Embryonic facial prominence (tissue), 1 donor: ENCODE measurements around the gene PSMB5.

ENCODE experiments used
- DNase-seq: peaks from one replicate; pipeline ENCODE4 v3.0.0-alpha.2; 2016; ENCODE audit errors: extremely low spot score

The PSMB5 gene

GRCh38 chr14:23034498-23035302, at the start of gene PSMB5:
Gene PSMB5, minus strand, starts transcription at chr14:23034900. Its CDS starts 19 bp downstream, at chr14:23034881.
- peak; percentile 92 for DNase-seq

- DNase-seq: no peak
These were observed 45.8 kb upstream of the PSMB5 start for GRCh38 chr14:23080474-23080873.

DNA sequence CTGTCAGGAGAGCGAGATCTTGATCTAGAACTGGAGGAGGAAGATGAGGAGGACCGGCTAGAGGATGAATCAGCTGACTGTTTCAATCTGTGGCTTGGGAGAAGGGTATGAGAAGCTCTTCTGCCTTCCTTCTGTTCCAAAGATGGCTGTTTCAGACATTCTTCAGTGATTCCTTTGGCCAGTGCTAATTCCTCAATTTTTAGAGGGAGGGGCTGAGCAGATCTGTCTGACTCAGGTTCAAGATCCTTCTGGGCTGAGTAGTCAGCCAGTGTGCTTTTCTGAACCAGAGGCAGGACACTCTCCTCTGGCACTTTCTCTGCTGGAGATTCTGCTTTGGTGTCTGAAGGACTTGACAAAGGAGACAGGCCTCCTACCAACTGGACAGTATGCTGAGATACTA, 45.0 kb upstream of the PSMB5 start:
- no peak for DNase-seq

DNA sequence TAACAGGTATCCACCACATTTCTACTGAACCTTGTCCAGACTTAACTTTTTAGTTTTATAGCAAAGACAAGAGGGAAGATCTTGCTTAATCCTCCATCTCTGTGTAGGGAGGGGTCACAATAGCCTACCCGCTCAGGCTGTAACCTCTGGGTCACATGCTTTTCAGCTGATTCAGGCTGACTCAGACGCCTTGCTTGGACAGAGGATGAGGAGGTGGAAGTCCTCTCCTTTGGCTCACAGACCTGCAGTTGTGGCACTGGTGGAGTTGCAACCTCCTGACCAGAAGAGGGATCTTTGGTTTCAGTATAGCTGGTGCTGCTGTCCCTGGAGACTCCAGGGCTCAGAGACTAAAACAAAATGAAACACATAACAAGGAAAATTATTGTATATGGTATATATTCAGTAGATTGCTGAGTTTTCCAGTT, 44.0 kb upstream of the PSMB5 start:
- no peak for DNase-seq

- DNase-seq: no peak
These were observed 43.3 kb upstream of the PSMB5 start for GRCh38 chr14:23077962-23078361.

GRCh38 chr14:23076785-23077408, 42.2 kb upstream of the PSMB5 start:
- DNase-seq: no peak

GRCh38 chr14:23074906-23075305, 40.2 kb upstream of the PSMB5 start:
- DNase-seq: no peak

DNA sequence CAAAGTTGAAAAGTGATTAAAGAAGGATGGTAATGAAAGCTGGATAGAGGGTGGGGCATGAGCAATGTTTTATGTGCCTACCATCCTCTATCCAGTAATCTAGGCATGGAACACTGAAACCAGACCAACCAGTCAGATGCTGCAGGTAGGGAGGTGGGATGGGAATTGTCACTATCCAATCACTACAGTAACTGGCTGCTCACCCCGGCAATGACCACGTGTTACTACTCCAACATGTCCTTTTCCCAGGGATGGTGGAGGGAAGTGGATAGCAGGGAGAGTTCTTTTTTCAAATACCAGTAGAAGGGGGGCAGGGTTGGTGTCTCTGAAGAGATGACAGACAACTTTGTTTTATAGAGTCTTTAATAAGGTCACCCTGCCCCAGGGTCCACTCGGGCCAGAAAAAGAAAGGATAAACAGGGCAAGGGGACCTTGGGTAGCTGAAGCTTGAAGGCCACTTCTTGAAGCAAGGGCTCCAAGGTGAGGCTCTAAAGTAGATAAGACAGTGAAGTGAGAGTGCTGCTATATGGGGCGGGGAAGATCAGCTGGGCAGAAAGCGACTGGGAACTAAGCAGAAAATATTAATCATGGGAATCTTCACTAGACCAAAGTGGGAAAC, 37.3 kb upstream of the PSMB5 start:
- no peak for DNase-seq

GRCh38 chr14:23071244-23071920, 36.7 kb upstream of the PSMB5 start:
- peak; percentile 75 for DNase-seq

DNA sequence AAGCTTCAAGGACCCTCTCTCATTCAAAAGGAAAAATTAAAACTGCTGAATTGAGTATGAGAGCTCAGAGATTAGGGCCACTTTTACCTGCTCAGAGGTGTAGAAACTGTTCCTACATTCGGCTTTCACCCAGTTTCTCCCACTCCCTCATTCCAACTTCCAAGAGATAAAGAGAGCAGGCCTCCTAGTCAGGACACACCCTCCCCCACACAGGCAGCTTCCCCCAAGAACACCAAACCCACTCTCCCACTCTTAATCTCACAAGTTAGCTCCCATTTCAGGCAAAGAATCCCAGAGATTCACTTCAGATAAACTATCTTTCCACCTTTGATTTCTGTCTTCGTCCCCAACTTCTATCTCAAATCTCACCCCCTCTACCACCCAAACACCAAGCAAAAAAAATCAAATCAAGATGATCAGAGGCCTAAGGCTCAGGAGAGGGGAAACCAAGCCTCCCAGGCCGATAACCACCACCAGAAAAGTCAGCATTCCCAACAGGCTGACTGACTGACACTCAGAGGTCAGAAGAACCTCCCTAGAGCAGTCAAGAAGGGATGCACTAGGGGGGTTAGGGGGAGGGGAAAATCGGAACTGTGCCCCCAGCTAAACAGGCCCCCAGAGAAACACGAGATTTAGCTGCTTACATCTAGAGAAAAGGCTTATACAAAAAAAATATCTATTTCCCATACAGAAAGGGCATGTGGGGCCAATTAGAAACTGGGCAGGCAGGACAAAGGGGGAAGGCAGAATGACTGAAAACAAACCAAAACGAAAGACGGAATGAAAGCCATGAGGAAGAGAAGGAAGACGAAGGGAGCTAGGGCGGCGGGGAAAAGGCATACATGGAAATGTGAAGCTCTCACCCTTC, 35.8 kb upstream of the PSMB5 start:
- no peak for DNase-seq

- DNase-seq: no peak
These were observed 34.7 kb upstream of the PSMB5 start for GRCh38 chr14:23069413-23069806.

GRCh38 chr14:23068789-23069412, 34.2 kb upstream of the PSMB5 start:
- DNase-seq: peak; percentile 75

- DNase-seq: no peak
These were observed 33.4 kb upstream of the PSMB5 start for GRCh38 chr14:23067847-23068788.

DNA sequence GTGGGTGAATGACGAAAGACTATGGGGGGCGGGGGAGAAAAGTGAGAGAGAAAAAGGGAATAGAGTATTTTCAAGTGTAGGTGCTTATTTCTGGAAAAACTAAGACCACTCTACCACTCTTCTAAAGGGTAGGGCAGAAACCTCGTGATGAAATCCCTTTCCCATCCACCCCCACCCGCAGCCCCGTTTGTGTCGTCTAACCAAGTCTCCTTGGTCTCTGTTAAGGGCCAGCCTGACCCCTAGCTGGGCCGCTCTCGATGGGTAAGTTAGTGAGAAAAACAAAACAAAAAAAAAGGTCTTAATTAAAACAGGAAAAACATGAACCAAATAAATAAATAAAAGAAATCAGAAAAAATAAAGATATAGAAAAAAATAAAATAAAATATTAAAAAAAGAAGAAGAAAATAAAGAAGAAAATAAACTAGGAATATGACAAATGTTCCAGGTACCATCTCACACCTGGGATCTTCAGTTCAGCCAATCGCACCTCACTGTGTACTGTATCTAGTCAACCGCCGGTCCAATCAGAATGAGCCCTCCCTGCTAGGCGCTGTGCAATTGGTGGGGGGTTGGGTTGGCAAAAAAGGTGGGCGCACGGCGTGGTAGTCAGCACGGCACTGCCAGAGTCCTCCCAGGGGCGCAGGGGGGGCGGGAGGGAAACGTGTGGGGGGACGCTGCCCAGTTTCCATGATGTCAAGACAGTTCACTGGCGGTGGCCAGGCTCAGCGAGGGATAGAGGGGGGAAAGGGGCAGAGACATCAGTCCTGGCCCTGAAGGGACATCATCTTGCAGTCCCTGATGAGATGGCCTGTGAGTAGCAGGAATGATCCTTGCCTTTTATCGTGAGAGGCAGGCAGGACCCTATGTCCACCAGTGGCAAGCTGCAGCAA, 32.4 kb upstream of the PSMB5 start:
- no peak for DNase-seq

DNA sequence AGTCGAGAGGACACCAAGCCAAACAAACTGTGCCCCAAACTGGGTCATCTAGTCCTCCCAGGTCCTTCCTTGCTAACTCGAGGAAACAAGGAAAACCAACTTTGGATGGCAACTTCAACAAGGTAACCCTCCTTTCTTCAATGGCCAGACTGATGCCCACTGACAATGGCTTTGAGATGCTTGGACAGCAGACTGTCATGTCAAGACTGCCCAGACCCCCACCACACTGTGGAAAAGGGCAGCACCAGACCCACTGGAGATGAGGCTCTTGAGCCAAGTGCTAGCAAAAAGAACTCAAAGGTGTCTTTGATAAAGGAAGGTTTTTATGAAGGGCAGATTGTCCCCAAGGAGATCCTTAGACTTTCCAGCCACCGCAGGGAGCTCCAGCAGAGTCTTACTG, 31.7 kb upstream of the PSMB5 start:
- no peak for DNase-seq

- no peak for DNase-seq
These were observed 28.9 kb upstream of the PSMB5 start for GRCh38 chr14:23063601-23064000.

GRCh38 chr14:23062002-23062401, 27.3 kb upstream of the PSMB5 start:
- no peak for DNase-seq

DNA sequence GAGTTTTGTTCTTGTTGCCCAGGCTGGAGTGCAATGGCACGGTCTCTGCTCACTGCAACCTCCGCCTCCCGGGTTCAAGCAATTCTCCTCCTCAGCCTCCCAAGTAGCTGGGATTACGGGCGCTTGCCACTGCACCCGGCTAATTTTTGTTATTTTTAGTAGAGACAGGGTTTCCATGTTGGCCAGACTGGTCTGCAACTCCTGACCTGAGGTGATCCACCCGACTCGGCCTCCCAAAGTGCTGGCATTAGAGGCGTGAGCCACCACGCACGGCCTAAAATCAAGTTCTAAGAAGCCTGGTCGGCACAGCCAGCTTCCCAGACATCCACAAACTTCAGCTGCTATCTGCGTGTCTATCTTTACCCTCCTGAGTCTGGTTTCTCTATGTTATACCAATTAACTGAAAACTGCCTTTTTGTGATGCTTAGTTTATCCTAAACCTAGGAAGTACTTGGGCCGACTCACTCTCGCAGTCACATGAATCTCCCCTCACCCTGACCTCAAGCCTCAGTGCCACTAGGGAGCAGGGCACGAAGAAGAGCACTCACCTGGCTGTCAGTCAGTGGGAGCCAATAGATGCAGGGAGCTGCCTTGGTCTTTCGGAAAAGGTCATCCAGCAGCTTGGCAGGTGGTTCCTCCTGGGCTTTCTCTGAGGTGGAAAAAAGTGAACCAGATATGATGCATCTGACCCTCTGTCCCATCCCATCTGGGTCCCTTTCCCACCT, 26.0 kb upstream of the PSMB5 start:
- DNase-seq: no peak
